GM19455 (cell line): ENCODE results near the gene WDR35.
A peak's percentile ranks its signal among the peaks of the same experiment; 100 is the strongest.
"Not testable (repeated sequence)": the region's sequence is repeated elsewhere in the genome, so short reads cannot be mapped to it uniquely, and the experiment has no call there.

Source experiments
- ATAC-seq: cut with Tn5 transposase; IDR thresholded peaks from one replicate; pipeline ENCODE4 v1.9.1; 2021; ENCODE audit not compliant: unreplicated experiment

Gene WDR35

DNA sequence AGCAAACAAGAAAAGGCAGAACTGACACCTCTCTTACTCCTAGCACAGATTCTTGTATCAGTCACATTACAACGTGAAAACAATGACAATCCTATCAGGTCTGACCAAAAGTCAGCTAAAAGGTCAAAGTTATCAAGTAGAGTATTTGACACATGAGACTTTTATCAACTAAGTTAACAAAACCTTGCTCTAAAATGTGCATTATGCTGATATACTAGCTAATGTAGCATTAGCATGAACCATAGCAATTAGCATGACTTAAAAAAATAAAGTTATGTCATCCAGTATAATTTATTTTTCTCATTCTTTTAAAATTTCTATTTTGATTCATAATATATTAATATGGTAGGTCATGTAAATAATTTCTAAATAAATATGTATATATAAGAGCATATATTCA is 46.7 kb downstream of the WDR35 start:
- no peak for ATAC-seq

DNA sequence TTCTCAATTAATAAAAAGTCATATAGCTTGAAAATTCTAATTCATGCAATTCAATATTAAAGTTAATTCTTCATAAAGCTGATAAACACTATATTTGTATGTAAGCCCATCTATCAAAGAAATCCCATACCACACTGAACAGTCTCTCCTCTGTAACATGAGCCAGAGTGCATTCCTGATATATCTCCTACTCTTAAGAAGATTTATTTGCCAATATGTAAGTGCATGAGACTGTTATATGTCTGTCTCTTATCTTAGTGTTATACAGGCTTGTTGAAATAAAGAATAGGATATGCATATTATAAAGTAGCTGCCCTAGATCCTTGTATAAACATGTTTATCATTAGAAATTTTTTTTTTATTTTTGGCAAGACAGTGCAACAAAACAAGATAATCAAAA is 47.7 kb downstream of the WDR35 start:
- no peak for ATAC-seq

DNA sequence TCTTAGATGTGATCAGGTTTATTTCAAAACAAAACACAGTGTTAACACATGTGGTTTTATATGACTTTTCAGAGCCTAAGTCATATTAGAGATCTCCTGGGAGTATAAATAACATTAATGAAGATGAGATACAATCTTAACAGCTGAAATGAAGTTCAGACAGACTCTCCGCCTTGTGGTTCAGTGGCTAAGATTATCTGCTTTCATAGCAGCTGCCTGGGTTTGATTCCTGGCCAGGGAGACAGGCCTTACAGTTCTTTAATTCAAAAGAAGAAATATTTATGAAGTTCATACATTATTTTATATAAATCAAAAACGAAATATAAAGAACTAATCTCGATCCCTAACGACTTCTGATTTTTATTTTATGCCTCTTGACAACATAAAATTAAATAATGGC is 52.9 kb downstream of the WDR35 start:
- no peak for ATAC-seq

DNA sequence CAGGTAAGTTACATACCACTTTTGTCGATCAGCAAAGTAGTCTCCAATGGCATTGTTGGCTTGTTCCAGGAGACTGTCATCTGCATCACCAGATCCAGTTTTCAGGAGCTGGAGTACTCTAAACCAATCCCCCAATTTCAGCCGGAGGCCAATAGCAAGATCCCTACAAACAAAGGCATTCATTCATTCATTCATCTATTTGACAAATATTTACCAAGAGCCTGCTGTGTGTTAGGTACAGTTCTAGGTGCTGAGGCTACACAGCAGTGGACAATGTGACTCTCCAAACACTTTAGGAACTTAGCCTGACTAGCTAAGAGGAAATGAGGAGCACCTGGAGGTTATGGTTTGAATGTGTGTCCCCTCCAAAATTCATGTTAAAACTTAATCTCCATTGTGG is 53.7 kb downstream of the WDR35 start:
- ATAC-seq, result no peak

DNA sequence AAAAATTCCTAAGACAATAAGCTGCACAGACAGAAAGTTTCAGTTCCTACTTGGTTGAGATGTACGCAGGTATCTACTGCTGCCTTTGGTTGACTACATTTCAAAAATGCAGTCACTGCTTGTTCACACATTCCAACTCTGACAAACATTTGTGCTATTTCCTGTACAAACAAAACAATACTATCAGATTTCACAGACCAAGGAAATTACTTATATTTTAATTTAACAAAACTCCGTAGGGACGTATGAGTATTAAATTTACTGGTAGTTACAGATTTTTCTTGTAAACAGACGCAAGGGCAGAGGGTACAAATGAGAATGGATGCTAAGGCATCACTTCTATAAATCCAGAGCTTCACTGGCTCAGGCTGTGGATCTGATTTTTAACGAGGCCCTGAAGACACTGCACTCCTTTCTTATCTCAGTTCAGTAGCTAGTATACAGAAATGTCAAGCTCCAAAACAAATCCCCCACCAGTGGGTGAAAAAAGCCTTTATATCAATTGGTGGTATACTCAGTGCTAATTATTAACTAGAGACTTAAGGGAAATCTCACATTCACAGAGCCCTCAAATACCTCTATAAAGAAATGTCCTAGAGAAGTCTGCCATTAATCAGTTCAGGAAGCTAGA is 56.4 kb downstream of the WDR35 start:
- ATAC-seq, result peak; percentile 85

DNA sequence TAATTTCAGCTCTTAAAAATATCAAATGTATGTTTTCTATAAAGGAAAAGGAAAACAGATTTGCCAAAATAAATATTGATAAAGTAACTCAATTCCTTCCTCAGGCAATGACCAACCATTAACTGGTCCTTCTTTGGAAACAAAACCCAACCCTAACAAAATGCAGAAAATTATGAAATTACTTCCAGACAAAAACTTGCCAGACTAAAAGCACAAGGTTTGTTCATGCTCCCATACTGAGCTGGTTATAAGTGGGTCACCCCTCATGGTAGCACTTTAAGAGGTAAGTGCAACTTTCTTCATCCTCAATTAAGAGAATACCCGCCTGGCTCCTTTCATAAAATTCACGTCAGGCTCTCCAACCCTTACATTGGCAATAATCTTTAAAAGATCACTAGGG is 57.0 kb downstream of the WDR35 start:
- ATAC-seq, result peak; percentile 39

DNA sequence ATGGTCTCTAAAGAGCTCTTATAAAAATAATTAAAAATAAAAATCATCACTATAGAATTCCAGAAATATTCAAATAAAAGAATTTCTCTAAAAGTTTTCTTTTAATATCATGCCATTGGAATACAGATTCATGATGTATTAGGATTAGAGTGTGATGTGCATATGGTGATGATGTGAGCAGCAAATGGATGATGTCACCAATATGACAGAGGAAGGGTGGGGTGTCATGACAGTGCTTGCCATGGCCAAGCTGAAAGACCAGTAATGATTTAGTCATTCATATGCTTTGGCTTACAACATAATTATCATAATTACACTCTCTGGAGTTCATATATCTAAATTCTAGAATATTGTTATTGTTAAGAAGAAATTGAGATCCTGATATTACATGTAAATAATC is 60.7 kb downstream of the WDR35 start:
- ATAC-seq, result no peak

DNA sequence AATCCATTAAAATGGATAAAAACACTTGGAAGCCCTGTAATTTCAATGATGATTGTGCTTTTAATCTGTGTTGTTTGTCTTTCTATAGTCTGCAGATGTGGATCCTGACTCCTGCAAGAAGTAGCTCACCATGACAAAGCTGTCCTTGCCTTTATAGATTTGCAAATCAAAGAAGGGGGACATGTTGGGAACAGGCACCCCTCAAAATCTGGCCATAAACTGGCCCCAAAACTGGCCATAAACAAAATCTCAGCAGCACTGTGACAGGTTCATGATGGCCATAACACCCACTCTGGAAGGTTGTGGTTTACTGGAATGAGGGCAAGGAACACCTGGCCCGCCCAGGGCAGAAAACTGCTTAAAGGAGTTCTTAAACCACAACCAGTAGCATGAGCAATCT is 62.1 kb downstream of the WDR35 start:
- ATAC-seq, result not testable (repeated sequence)

DNA sequence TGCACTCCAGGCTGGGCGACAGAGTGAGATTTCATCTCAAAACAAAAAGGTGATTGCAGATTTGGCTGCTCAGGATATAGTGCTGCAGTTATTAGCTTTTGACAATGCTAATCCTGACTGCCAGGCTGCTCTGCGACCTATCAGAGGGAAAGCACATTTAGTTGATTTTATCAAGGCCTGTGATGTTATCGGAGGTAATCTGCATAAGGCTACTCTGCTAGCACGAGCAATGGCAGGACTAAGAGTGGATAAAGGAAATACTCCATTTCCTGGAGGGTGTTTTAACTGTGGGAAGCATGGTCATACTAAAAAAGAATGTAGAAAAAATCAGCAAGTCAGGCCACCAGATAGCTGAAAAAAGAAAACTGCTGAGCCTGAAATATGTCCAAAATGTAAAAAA is 65.4 kb downstream of the WDR35 start:
- ATAC-seq, result not testable (repeated sequence)

DNA sequence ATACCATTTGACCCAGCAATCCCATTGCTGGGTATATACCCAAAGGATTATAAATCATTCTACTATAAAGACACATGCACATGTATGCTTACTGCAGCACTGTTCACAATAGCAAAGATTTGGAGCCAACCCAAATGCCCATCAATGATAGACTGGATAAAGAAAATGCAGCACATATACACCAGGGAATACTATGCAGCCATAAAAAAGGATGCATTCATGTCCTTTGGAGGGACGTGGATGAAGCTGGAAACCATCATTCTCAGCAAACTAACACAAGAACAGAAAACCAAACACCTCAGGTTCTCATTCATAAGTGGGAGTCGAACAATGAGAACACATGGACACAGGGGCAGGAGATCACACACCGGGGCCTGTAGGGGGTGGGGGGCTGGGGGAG is 67.7 kb downstream of the WDR35 start:
- ATAC-seq, result not testable (repeated sequence)

DNA sequence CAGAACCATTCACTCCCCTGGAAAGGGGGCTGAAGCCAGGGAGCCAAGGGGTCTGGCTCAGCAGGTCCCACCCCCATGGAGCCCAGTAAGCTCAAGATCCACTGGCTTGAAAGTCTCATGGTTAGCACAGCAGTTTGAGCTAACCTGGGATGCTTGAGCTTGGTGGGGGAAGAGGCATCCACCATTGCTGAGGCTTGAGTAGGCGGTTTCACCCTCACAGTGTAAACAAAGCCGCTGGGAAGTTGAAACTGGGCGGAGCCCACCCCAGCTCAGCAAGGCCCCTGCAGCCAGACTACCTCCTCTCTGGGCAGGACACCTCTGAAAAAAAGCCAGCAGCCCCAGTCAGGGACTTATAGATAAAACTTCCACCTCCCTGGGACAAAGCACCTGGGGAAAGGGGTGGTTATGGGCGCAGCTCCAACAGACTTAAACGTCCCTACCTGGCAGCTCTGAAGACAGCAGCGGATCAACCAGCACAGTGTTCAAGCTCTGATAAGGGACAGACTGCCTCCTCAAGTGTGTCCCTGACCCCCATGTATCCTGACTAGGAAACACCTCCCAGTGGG is 73.4 kb downstream of the WDR35 start:
- no peak for ATAC-seq

DNA sequence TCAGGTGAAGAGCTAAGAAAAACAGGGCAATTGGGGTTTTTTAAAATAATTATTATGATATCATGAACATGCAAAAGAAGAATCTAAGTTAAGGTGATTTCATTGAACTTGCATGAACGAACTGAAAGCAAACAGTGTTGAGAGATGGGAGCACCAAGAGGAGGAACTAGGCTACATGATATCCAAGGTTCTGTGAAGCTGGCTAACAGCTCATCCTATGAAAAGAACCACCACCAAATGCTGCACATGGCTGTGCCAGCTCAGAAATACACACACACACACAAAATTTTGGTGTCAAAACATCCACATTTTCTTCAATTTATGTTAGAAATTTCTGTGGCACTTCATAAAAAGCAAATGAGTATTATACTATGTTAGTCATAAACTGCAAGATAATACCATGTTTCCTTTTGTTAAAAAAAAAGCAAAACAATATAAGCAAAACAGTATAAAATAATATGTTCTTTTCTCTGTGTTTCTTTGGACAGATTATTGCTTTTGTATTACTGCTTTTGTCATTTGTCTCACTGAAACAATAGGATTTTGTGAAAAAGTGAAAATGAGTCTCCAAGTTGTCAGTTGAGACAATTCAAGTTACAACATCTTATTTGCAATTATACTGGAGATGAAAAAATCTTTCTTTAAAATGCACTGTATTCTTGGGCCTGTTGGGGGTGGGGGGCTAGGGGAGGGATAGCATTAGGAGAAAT is 75.5 kb downstream of the WDR35 start:
- ATAC-seq, result no peak

DNA sequence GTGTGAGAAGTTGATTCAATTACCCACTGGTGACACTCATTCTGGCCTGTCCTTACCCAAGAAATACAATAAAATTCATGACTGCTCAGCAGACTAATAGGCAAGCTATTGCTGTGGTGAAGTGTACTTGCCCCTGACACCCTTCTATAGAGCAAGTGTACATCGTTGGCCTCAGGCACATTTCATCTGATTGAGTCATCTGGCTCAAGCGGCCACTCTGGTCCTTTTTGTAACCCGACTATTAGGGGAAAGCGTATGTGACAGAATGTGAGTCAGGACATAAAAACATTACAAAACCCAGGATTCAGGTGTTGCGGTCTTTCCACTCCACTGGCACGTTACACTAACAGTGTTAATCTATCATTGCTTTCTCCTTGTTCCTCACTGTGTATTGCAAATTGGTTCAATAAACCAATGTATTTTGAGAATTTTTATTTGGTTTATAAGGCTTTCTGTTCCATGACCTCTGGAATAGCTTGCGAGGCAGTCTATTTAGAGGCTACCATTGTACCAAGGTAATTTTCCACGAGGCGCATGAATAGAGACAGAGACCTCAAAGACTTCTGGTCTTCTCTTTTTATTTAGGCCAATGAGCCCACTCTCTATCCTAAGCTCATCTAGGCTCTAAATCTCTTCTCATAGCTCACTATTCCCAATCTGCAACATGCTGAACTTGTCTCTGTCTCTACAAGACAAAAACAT is 77.9 kb downstream of the WDR35 start:
- ATAC-seq, result no peak

DNA sequence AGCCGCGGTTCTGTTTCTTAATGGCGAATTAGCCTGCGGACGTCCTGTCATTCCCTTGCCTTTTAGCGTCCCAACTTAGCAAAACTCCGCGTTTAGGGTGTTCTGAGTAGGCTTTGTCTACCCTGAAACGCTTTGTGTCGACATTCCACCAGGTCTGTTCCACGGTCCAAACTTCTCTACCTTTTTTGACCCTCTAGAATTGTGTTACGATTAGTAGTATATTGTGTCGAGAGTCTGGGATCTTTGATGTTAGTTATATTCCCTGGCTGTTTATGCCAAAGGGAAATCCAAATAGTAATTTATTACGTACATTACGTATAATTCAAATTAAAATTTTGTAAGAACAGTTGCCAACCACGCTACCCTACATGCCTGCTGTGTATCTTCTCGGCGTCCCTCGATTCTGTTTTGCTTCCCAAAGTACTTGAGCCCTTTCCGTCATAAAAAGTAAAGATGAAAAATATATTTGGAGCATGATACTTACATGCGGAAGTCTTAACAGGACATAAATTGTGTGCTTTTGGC is 87.6 kb downstream of the WDR35 start:
- ATAC-seq, result peak; percentile 1

DNA sequence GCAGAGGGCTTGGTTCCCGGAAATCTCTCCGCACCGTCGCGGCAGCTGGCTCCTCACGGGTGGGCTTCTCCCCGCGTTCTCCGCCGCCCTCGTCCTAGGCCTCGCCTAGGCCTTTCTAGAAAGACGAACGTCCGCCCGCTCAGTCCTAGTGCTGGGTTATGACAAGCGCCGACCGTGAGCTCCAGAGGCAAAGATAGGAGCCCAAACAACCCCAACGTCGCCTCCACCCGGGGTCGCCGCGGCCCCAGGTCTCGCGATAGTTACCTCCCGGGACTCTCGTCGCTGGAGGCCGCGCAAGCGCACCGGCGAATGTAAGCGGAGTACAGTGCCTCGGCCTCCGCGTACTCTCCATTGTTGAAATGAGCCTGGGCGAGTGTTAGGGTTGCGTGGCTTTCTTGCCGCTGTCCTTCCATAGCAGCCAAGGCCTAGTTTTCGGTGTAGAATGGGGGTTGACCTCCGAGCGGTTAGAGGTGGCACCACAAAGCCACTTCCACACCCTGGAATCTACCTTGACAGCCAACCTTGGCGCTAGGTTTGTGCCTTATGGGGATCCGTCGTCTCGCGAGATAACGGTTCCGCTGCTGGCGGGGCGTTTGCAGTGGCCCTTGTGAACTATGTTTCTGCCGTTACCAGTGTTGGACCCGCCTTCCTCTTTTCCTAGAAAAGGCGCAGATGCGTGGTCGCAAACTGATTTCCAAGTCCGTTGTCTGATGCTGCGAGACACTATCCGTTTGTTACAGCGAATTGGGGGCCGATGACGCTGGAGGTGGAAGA is 88.3 kb downstream of the WDR35 start, which contains the start of gene TTC32:
TSS of gene TTC32 (minus strand) at position 542 of the 774 bp plus-strand sequence. CDS start at position 413, 129 bp downstream.
- peak; percentile 83 for ATAC-seq

DNA sequence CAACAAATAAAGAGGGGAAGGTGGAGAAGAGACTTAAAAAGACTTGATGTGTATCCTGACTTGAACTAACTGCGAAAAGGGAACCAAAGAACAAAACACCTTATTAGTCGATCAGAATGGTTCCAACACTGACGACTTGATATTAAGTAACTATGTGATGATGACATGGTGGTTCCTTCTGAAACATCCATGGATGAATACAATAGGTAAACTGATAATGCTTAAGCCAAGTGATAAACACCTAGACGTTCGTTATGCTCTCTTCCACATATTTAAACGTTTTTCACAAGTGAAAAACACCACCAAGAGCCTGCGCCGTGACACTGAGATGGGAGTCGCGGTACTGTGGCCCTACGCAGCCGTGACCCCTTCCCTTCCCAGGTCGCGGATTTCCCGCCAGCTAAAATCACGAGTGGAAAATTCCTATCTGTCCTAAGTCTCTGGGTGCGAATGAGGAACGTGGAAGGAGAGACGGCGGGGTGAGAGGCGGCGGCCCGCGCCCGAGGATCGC is 88.9 kb downstream of the WDR35 start:
- ATAC-seq, result peak; percentile 8

DNA sequence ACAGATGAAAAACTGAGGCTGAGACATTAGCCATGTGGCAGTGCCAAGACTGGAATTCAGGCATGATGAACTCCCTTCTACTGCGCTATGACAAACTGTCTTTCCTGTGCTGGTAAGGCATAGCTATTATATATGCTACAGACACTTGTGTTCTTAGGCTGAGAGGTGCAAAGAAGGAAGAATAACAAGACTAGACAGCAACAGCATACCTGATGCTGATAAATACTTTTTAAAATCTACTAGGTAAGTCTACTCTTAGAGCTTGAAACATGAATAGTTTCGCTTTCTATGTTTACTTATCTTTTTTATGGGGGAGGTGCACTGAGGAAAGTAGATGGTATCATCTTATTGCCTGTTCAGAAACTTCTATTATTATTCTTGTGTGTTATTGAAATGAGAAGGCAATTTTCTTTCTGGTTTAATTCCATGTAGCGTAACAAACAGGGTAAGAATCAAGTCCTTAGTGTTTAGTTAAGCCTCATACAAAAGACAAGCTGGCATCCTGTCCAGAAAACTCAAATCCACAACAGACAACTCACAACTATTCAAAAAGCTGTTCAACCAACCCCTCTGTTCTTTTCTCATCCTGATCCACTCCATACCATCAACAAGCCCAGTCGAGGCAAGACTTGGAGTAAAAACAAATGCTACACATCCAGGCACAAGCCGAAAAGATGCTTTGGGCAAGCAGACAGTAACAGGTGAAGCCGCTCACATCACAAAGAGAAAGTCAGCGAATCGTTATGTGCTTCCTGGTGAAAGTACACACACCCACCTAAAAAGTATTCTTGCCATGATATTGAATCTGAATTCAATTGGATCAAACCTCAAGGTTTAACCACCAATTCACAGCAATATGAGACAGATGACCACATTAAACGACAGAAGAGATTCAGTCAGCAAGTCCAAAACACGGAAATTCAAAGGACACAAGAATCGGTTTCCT is 89.6 kb downstream of the WDR35 start:
- no peak for ATAC-seq

DNA sequence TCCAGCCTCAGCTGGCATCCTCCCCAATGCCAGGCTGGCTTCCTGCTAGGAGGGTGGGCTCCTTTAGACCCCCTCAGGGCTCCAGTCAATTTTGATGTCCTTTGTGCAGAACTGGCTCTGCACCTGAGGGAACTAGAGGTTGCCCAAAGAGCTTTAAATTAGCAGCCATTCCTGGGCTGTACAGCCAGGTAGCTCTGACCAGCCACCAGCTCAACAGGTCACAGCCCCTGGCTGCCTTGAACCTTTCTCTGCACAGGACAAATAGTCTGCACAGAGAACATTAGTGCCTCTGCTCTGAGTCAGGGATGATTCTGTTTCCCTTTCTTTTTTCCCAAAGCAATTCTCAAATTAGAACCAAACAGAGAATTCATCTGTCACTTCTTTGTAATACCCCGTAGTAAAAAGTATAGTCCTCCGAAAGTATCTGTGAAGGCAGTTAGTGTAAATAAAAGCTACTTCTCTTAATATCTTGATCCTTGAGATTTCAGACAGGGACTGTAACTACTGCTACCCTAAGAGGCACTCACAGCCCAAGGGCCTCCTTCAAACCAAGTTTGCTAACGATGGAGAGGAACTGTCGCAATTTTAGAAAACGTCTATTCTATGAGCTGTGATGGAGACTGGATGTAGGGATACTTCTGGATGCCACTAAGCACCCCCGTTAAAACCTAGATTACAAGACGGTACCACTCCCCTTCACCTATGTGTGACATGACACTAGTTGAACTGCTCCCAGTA is 91.1 kb downstream of the WDR35 start:
- ATAC-seq, result no peak
